Calu3 (cell line): Measurements from ENCODE around the gene DCANP1. TPM values are rescaled to one million over a fixed set of nuclear protein-coding genes. Genes with fewer than 3 reads are reported as not detected.

Source experiments
- BruUV-seq: library from RNA; stranded (reverse); fragments of 400-500 nt; replicated peaks from 2 replicates; lab custom pipeline; 2021; lab: Mats Ljungman, UMichigan
- CTCF ChIA-PET: fragments of 300-600 bp; sonication (Branson Sonifier 250); formaldehyde crosslinking; loops from one replicate; lab custom pipeline; 2022; ENCODE audit warnings: antibody characterized with exemption; lab: Charles Lee
- DNase-seq: peaks from one replicate; pipeline ENCODE4 v3.0.0; 2022
- H3K27ac Mint-ChIP-seq: one replicate; pipeline ENCODE4 v1.8.0; 2022; ENCODE audit warnings: mixed read lengths; ENCODE audit not compliant: unreplicated experiment
- H3K27me3 Mint-ChIP-seq: one replicate; pipeline ENCODE4 v1.8.0; 2022; ENCODE audit warnings: mixed read lengths; ENCODE audit not compliant: unreplicated experiment
- H3K36me3 Mint-ChIP-seq: one replicate; pipeline ENCODE4 v1.8.0; 2022; ENCODE audit warnings: mild to moderate bottlenecking, moderate library complexity, mixed read lengths; ENCODE audit not compliant: insufficient read depth, unreplicated experiment
- H3K4me1 Mint-ChIP-seq: one replicate; pipeline ENCODE4 v1.8.0; 2022; ENCODE audit warnings: mild to moderate bottlenecking, low read depth, mixed read lengths; ENCODE audit not compliant: unreplicated experiment
- H3K4me3 Mint-ChIP-seq: one replicate; pipeline ENCODE4 v1.8.0; 2022; ENCODE audit warnings: mild to moderate bottlenecking, low read depth, moderate library complexity, mixed read lengths; ENCODE audit not compliant: unreplicated experiment
- H3K9me3 Mint-ChIP-seq: one replicate; pipeline ENCODE4 v1.8.0; 2022; ENCODE audit warnings: low read depth, mixed read lengths; ENCODE audit not compliant: unreplicated experiment
- intact Hi-C: fragments of 100-400 bp; cut with micrococcal nuclease; formaldehyde crosslinking; loops from one replicate; pipeline ENCODE4 v1.10.0; 2022; ENCODE audit not compliant: unreplicated experiment
- total RNA-seq: library from RNA; stranded (reverse); gene quantifications from 2 replicates; pipeline ENCODE4 v1.2.3, GENCODE V29; 2022
- TF ChIP-seq, protein P1 (sequence below): fragments of 200-600 bp; IDR thresholded peaks from one replicate; pipeline ENCODE4 v1.8.0; 2022; ENCODE audit warnings: antibody characterized with exemption; ENCODE audit not compliant: unreplicated experiment

Gene DCANP1
- total RNA-seq, 1 experiment from 2014 or later = not detected

DNA sequence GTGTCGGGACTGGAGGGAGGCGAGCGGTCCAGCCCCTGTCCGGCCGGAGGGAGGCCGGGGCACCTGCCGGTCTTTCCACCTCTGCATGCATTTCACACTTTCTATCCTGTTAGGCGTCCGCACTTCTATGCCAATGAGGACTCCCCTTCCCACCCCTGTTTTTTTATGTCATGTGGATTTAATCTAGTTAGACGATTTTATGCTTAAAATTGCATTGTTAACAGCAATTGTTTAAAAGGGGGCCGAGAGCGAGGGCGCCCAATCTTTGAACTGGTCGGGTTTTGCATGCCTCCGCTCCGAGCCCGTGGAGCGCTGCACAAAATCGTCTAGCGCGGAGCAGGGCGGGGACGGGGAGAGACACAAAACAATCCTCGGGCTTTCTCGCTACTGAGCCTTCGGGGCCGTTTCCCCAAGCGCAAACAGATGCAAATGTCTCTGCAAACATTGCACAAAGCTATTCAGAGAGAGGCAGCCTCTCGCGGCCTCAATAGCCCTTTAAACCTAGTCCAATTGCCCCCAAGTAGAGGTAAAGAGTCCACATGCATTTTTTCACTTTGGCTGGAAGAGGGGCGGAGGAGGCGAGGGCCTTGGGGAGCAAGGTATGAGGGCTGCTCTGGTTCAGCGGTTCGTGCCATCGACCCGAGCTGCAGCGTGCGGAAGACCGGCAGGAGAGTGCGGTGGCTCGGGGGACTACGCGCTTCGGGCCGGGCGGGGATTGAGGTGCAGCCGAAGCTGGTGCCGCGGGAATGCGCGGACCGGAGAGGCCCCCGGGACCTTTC, 42.5 kb upstream of the DCANP1 start:
- Mint-ChIP-seq H3K27ac (no peak overlapping the region), H3K9me3 (no peaks in the 10 kb centered on the region), H3K27me3 (peaks cover 80% of the 10 kb centered on the region), H3K4me3 (peak overlapping the region; percentile 55), H3K4me1 (peaks cover 18% of the 10 kb centered on the region), H3K36me3 (no peaks in the 10 kb centered on the region)
- TF ChIP-seq, protein P1, sequence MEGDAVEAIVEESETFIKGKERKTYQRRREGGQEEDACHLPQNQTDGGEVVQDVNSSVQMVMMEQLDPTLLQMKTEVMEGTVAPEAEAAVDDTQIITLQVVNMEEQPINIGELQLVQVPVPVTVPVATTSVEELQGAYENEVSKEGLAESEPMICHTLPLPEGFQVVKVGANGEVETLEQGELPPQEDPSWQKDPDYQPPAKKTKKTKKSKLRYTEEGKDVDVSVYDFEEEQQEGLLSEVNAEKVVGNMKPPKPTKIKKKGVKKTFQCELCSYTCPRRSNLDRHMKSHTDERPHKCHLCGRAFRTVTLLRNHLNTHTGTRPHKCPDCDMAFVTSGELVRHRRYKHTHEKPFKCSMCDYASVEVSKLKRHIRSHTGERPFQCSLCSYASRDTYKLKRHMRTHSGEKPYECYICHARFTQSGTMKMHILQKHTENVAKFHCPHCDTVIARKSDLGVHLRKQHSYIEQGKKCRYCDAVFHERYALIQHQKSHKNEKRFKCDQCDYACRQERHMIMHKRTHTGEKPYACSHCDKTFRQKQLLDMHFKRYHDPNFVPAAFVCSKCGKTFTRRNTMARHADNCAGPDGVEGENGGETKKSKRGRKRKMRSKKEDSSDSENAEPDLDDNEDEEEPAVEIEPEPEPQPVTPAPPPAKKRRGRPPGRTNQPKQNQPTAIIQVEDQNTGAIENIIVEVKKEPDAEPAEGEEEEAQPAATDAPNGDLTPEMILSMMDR = no peak
- BruUV-seq = no TSS peak
- intact Hi-C loops = no loop called here
- DNase-seq = no peak
- CTCF ChIA-PET = interaction anchor here (1.7 kb wide), 1 partner anchor 77 kb away, joined by 4 read pairs; no protein-coding TSS in a partner anchor

DNA sequence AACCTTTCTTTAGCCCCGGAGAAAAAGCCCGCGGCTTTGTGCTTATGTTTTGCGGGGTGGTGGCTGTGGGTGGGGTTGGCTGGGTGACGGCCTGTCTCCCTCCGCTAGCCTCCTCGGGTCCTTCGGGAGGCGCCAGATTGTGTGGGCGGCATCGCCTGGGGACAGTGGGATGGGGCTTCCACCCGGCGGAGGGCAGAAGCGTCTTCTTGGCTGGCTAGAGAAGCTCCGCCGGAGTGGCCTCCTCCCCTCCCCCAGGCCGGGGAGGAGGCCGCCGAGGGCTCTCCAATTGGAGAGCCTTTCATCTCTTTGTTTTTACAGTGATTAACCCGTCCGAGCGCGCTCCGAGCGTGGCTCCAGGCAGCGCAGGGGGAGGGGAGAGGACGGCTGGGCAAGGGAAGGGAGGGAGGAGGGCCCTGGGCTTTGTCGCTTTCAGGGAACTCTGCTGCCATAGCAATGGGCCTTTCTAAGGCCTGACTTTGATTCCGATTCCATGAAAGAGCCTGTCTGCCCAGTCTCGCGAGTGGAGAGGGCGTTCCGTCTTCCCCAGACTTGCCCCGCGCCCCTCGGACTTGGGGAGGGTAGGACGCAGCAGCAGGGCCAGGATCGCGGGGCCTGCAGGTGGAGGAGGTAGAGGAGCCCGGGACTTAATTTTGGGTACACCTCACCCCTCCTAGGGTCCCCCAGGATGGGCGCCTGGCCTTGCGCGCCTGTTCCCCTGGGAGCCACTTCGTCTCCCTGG, 41.7 kb upstream of the DCANP1 start:
- Mint-ChIP-seq H3K4me3 (peak overlapping the region; percentile 55), H3K9me3 (no peaks in the 10 kb centered on the region), H3K27me3 (peaks cover 76% of the 10 kb centered on the region), H3K4me1 (peaks cover 16% of the 10 kb centered on the region), H3K36me3 (no peaks in the 10 kb centered on the region), H3K27ac (no peak overlapping the region)
- DNase-seq = no peak
- TF ChIP-seq, protein P1 = no peak
- intact Hi-C loops = no loop called here
- BruUV-seq = no TSS peak
- CTCF ChIA-PET = no interaction called here

DNA sequence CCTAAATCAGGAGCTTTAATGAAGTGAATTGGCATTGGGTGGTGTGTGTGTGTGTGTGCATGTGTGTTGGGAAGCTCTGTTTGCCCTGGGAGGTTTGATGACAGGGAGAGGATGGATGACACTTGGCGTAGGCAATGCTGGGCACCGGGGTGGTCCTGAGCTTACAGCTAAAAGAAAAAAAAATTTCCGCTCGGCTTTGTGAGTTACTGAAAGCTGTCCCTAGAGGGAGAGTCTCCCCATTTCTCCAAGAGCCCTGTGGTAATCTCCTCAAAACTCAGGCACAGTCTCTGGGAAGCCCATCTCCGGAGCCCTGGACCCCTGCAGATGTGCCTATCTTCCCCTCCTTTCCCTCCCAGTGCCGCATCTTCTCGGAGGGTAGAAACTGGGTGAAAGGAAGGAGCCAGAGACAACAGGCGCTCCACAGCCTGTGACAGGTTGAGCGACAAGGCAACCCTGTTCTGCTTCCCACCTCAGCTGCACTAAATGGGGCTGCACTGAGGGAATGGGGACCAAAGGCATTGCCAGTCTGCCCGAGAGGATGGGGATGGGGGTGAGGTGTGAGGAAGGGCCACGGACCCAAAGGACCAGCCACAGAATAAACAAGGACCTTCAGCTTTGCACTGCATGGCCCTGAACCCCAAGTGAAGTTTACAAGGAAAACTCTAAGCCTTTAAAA, 40.8 kb upstream of the DCANP1 start:
- TF ChIP-seq, protein P1 = no peak
- Mint-ChIP-seq H3K27me3 (peaks cover 82% of the 10 kb centered on the region), H3K9me3 (no peaks in the 10 kb centered on the region), H3K36me3 (no peaks in the 10 kb centered on the region), H3K27ac (no peak overlapping the region), H3K4me1 (peaks cover 10% of the 10 kb centered on the region), H3K4me3 (no peak overlapping the region)
- CTCF ChIA-PET = no interaction called here
- DNase-seq = no peak
- BruUV-seq = no TSS peak
- intact Hi-C loops = no loop called here

DNA sequence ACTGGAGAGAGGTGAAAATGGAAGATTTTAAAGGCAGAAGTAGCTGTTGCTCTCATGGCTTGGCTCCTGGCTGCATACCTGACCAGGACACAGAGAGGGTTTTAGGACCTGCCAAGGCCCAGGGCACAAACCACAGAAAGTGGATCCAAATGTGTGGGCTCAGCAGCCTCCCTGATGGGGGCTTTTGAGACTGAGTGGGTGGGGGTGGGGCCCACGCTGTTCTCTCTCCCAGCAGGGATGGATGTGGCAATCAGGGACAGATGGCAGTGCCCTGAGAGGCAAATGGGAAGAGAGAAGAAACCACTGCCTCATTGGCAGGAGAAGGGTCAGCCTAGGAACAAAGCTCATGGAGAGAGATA, 39.9 kb upstream of the DCANP1 start:
- H3K4me1 Mint-ChIP-seq = peaks cover 8% of the 10 kb centered on the region
- no peak overlapping the region for H3K27ac Mint-ChIP-seq
- no peak for DNase-seq
- no TSS peak for BruUV-seq
- peaks cover 82% of the 10 kb centered on the region for H3K27me3 Mint-ChIP-seq
- H3K4me3 Mint-ChIP-seq = no peak overlapping the region
- CTCF ChIA-PET = no interaction called here
- H3K36me3 Mint-ChIP-seq = no peaks in the 10 kb centered on the region
- TF ChIP-seq, protein P1 = no peak
- H3K9me3 Mint-ChIP-seq = no peaks in the 10 kb centered on the region
- intact Hi-C loops = no loop called here
